Fibroblast of mammary gland (primary cell): ENCODE results near the gene TAOK1.
"Not testable (repeated sequence)": the region's sequence is repeated elsewhere in the genome, so short reads cannot be mapped to it uniquely, and the experiment has no call there.

Experiments
- DNase-seq: peaks from one replicate; pipeline ENCODE4 v3.0.0-alpha.2; 2010; ENCODE audit warnings: low read depth
- H3K4me3 ChIP-seq: 2 replicates; pipeline ENCODE4 v1.5.1; 2011; ENCODE audit warnings: low read depth, mild to moderate bottlenecking, low read length, moderate library complexity; ENCODE audit not compliant: control insufficient read depth
- TF ChIP-seq, protein P1 (sequence below): conservative IDR thresholded peaks from 2 replicates; pipeline ENCODE4 v1.5.1; 2011; ENCODE audit warnings: low read depth, low read length, inconsistent platforms; ENCODE audit not compliant: control insufficient read depth, insufficient read depth

Gene TAOK1

DNA sequence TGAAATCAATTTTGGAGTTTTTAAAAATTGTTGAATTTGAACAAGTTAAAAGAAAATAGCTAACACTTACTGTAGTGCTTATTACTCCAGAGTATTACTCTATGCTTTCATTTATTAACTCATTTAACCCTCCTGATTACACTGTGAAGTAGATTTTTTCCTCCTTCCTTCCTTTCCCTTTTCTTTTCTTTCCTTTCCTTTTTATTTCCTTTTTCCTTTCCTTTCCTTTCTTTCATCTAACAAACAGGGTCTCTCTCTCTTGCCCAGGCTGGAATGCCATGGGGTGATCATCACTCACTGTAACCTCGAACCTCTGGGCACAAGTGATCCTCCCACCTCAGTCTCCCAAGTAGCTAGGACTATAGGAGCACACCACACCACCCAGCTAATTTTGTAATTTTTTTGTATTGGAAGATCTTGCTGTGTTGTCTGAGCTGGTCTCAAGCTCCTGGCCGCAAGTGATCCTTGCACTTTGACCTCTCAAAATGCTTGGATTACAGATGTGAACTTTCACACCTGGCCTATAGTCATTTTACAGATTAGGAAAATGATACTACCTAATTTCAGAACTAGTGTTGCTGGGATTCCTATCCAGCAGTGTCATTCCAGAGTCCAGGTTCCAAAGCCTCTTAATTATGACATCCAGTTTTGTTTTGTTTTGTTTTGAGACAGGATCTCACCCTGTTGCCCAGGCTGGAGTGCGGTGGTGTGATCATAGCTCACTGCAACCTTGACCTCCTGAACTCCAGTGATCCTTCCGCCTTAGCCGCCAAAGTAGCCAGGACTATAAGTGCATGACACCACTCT lies 59.9 kb downstream of the TAOK1 start:
- TF ChIP-seq, protein P1, sequence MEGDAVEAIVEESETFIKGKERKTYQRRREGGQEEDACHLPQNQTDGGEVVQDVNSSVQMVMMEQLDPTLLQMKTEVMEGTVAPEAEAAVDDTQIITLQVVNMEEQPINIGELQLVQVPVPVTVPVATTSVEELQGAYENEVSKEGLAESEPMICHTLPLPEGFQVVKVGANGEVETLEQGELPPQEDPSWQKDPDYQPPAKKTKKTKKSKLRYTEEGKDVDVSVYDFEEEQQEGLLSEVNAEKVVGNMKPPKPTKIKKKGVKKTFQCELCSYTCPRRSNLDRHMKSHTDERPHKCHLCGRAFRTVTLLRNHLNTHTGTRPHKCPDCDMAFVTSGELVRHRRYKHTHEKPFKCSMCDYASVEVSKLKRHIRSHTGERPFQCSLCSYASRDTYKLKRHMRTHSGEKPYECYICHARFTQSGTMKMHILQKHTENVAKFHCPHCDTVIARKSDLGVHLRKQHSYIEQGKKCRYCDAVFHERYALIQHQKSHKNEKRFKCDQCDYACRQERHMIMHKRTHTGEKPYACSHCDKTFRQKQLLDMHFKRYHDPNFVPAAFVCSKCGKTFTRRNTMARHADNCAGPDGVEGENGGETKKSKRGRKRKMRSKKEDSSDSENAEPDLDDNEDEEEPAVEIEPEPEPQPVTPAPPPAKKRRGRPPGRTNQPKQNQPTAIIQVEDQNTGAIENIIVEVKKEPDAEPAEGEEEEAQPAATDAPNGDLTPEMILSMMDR, result no peak
- DNase-seq, result no peak
- H3K4me3 ChIP-seq, result no peak overlapping the region

DNA sequence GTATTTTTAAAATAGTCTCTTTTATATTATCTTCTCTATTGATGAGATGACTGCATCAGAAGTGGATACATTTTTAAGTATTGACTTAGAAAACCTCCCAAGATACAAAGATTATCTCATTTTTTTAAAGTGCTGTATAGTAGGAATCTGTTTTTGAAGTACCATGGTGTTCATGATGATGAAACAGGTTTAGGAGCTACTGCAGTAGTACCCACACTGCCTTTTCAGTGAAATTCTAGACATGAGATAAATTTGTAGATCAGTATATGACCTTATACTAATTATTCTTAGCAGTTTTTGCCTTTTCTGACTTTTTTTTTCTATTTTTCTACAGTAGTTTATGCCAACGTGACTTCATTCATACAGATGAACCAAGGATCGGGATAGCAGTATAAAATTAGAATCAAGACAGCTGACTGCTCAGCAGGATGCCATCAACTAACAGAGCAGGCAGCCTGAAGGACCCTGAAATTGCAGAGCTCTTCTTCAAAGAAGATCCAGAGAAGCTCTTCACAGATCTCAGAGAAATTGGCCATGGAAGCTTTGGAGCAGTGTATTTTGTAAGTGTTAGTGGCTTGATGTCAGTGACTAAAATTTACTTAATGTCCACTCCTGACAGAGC lies 61.1 kb downstream of the TAOK1 start:
- no peak overlapping the region for H3K4me3 ChIP-seq
- TF ChIP-seq, protein P1, result no peak
- DNase-seq, result no peak

DNA sequence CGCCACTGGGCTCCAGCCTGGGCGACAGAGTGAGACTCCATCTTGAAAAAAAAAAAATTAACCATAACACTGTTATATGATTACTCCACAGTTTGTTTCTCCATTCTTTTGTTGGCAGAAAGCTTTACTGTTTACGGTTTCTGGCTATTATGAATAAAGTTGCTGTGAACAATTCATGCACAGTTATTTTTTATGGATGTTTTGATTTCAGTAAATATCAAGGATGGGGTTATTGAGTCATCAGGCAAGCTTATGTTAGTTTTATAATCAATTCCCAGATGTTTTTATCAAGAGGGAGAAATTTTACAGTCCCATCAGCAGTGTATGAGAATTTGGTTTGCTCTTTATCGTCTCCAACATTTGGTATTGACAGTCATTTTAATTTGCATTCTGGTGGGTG lies 67.9 kb downstream of the TAOK1 start:
- TF ChIP-seq, protein P1, result no peak
- H3K4me3 ChIP-seq, result no peak overlapping the region
- no peak for DNase-seq

- TF ChIP-seq, protein P1, result no peak
- no peak overlapping the region for H3K4me3 ChIP-seq
- no peak for DNase-seq
Measured at GRCh38 chr17:29461483-29462206, 71.5 kb downstream of the TAOK1 start.

DNA sequence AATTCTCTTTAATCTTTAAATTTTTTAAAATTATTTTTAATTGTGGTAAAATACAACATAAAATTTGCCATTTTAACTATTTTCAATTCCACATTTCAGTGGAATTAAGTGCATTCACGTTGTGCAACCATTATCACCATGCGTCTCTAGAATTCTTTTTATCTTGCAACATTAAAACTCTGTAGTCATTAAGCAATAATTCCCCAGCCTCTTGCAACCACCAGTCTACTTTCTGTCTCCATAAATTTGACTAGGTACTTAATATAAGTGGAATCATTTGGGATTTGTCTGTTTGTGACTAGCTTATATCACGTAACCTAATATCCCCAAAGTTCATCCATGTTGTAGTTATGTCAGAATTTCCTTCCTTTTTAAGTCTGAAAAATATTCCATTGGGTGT lies 79.1 kb downstream of the TAOK1 start:
- DNase-seq, result no peak
- TF ChIP-seq, protein P1, result no peak
- H3K4me3 ChIP-seq, result no peak overlapping the region

- not testable (repeated sequence) for DNase-seq, H3K4me3 ChIP-seq
Measured at GRCh38 chr17:29473437-29473836, 83.3 kb downstream of the TAOK1 start.

DNA sequence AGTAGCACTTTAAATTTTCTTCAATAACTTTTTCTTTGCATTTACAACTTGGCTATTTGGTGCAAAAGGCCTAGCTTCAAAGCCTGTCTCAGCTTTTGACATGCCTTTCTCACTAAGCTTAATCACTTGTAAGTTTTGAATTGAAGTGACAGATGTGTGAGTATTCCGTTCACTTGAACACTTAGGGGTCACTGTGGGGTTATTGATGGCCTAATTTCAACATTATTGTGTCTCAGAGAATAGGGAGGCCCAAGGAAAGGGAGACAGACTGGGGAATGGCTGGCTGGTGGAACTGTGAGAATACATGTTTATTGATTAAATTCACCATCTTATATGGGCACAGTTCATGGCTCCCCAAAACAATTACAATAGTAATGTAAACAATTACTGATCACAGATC lies 84.1 kb downstream of the TAOK1 start:
- H3K4me3 ChIP-seq, result no peak overlapping the region
- DNase-seq, result no peak
- TF ChIP-seq, protein P1, result no peak
